ENCODE measurements around the gene RXRG. TPM values are rescaled to one million over a fixed set of nuclear protein-coding genes. Genes with fewer than 3 reads are reported as not detected.

RXRG gene
- polyA plus RNA-seq, 1 of the 3 experiments (the other 2 are of a cell fraction): not detected

DNA sequence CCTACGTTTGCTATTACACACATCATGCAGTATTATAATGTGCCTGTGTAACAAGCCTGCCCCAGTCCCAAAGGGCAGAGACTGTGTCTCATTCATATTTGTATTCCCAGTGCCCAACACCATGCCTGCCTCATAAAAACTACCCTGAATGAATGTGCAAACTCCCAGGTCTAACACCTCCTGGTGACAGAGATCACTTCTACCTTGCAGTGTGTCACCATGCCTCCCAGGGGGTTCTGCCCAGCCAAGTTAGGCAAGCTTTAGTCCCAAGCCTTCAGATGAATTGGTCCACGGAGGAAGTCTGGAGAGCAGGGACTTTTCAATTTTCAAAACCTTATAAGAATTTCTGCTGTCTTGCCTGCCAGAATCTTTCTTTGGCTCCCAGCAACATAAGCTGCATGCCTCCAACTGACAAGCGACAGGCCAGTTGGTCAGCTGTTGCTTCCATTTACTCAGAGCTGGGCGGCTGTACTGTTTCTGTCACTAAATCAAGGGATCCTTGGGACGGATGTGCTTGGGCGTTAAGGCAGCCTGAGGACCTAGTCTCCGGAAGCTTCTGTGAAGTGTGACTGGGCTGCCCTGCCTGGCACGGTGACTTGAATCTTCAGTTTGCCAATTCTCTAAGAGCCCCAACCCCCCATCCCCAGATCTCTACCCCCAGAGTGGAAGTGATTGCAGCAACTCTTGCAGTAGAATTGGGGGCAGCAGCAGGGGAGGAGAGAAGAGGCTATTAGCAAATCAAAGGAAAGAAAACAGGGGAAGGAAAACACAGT, 1.2 kb downstream of the RXRG start (continued):
- TF ChIP-seq, protein P1, sequence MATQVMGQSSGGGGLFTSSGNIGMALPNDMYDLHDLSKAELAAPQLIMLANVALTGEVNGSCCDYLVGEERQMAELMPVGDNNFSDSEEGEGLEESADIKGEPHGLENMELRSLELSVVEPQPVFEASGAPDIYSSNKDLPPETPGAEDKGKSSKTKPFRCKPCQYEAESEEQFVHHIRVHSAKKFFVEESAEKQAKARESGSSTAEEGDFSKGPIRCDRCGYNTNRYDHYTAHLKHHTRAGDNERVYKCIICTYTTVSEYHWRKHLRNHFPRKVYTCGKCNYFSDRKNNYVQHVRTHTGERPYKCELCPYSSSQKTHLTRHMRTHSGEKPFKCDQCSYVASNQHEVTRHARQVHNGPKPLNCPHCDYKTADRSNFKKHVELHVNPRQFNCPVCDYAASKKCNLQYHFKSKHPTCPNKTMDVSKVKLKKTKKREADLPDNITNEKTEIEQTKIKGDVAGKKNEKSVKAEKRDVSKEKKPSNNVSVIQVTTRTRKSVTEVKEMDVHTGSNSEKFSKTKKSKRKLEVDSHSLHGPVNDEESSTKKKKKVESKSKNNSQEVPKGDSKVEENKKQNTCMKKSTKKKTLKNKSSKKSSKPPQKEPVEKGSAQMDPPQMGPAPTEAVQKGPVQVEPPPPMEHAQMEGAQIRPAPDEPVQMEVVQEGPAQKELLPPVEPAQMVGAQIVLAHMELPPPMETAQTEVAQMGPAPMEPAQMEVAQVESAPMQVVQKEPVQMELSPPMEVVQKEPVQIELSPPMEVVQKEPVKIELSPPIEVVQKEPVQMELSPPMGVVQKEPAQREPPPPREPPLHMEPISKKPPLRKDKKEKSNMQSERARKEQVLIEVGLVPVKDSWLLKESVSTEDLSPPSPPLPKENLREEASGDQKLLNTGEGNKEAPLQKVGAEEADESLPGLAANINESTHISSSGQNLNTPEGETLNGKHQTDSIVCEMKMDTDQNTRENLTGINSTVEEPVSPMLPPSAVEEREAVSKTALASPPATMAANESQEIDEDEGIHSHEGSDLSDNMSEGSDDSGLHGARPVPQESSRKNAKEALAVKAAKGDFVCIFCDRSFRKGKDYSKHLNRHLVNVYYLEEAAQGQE (IDR thresholded peaks at IDR 0.05; ENCODE audit: low read depth, low read length): no peak
- no peak for TF ChIP-seq JUND (IDR thresholded peaks at IDR 0.05)
- TF ChIP-seq, protein P2, sequence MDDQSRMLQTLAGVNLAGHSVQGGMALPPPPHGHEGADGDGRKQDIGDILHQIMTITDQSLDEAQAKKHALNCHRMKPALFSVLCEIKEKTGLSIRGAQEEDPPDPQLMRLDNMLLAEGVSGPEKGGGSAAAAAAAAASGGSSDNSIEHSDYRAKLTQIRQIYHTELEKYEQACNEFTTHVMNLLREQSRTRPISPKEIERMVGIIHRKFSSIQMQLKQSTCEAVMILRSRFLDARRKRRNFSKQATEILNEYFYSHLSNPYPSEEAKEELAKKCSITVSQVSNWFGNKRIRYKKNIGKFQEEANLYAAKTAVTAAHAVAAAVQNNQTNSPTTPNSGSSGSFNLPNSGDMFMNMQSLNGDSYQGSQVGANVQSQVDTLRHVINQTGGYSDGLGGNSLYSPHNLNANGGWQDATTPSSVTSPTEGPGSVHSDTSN (IDR thresholded peaks at IDR 0.05): no peak
- TF ChIP-seq, protein P3, sequence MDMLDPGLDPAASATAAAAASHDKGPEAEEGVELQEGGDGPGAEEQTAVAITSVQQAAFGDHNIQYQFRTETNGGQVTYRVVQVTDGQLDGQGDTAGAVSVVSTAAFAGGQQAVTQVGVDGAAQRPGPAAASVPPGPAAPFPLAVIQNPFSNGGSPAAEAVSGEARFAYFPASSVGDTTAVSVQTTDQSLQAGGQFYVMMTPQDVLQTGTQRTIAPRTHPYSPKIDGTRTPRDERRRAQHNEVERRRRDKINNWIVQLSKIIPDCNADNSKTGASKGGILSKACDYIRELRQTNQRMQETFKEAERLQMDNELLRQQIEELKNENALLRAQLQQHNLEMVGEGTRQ (IDR thresholded peaks at IDR 0.05; ENCODE audit: borderline replicate concordance, low read depth, low read length): no peak
- TF ChIP-seq FOXJ3 (CRISPR knock-in tag; IDR thresholded peaks at IDR 0.05): no peak
- no peak for TF ChIP-seq RAD21 (IDR thresholded peaks at IDR 0.05; ENCODE audit: low read length)
- no peak for TF ChIP-seq CHD2 (IDR thresholded peaks at IDR 0.05; ENCODE audit: low read length, partially characterized antibody)
- no peak for TF ChIP-seq SIN3A (IDR thresholded peaks at IDR 0.05; ENCODE audit: borderline replicate concordance, low read depth, low read length)
- TF ChIP-seq, protein P4, sequence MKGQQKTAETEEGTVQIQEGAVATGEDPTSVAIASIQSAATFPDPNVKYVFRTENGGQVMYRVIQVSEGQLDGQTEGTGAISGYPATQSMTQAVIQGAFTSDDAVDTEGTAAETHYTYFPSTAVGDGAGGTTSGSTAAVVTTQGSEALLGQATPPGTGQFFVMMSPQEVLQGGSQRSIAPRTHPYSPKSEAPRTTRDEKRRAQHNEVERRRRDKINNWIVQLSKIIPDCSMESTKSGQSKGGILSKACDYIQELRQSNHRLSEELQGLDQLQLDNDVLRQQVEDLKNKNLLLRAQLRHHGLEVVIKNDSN (IDR thresholded peaks at IDR 0.05; ENCODE audit: borderline replicate concordance, low read depth): no peak

DNA sequence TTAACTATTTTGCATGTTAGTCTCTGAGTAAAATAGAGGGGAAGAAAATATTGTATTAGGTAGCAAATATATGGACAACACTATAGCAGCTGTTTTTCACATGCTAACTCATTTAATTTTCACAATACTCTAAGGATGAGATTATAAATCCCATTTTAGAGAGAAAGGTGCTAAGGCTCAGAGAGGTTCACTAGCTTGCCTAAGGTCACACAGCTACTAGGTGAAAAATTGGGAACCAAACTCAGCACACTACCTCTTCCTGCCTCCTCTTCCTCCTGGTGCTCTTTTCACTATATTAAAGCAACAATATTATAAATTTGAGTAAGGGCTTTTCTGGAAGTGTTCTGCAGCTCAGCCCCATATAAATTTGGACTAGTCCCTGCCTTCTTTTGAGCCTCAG, 2.3 kb downstream of the RXRG start:
- H3K9me3 ChIP-seq: no peaks in the 10 kb centered on the region
- no peaks in the 10 kb centered on the region for H4K20me1 ChIP-seq (ENCODE audit: insufficient read depth)
- H3K36me3 ChIP-seq (replicated peaks in 1 of 2; ENCODE audit: control insufficient read depth in 1 of 2, insufficient read depth in 2 of 2, low read length in 1 of 2): no peaks in the 10 kb centered on the region
- ChIA-PET CTCF (interaction anchor here (0.8 to 1.7 kb wide), 3 partner anchors 9 to 75 kb away, joined by 3 to 4 read pairs (median 4); no protein-coding TSS in a partner anchor), POLR2A (no interaction called here)
- no peak overlapping the region for H3K27ac ChIP-seq (ENCODE audit: low read depth in 2 of 2, low read length in 1 of 2)
- no peak overlapping the region for H3K9ac ChIP-seq
- no peaks in the 10 kb centered on the region for H3F3A ChIP-seq (replicated peaks; ENCODE audit: insufficient read depth)
- TF ChIP-seq, protein P2 (IDR thresholded peaks at IDR 0.05): no peak
- TF ChIP-seq GATA2 (CRISPR knock-in tag; IDR thresholded peaks at IDR 0.05) (no peak), RAD21 (IDR thresholded peaks at IDR 0.05; ENCODE audit: low read length) (no peak), FOSL2 (IDR thresholded peaks at IDR 0.05; ENCODE audit: borderline replicate concordance, low read depth) (no peak), GABPA (IDR thresholded peaks at IDR 0.05; ENCODE audit: low read depth) (no peak), RXRA (IDR thresholded peaks at IDR 0.05; ENCODE audit: borderline replicate concordance, low read depth) (no peak), CHD2 (IDR thresholded peaks at IDR 0.05; ENCODE audit: low read length, partially characterized antibody) (no peak)
- TF ChIP-seq, protein P5, sequence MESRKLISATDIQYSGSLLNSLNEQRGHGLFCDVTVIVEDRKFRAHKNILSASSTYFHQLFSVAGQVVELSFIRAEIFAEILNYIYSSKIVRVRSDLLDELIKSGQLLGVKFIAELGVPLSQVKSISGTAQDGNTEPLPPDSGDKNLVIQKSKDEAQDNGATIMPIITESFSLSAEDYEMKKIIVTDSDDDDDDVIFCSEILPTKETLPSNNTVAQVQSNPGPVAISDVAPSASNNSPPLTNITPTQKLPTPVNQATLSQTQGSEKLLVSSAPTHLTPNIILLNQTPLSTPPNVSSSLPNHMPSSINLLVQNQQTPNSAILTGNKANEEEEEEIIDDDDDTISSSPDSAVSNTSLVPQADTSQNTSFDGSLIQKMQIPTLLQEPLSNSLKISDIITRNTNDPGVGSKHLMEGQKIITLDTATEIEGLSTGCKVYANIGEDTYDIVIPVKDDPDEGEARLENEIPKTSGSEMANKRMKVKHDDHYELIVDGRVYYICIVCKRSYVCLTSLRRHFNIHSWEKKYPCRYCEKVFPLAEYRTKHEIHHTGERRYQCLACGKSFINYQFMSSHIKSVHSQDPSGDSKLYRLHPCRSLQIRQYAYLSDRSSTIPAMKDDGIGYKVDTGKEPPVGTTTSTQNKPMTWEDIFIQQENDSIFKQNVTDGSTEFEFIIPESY (IDR thresholded peaks at IDR 0.05; ENCODE audit: borderline replicate concordance, low read depth): no peak
- no peak for DNase-seq
- H2AFZ ChIP-seq (ENCODE audit: low read depth): no peak overlapping the region
- no peaks in the 10 kb centered on the region for H3K79me2 ChIP-seq (ENCODE audit: insufficient read depth)
- H3K27me3 ChIP-seq (ENCODE audit: insufficient read depth): peaks cover 21% of the 10 kb centered on the region
- H3K4me1 ChIP-seq (ENCODE audit: control insufficient read depth in 1 of 2, insufficient read depth in 2 of 2, low read depth in 1 of 2, low read length in 1 of 2): peaks cover 0 to 2% of the 10 kb centered on the region in 2 experiments; a peak in 1 of 4 replicates
- H3K4me3 ChIP-seq (ENCODE audit: low read depth in 2 of 2, low read length in 1 of 2): no peak overlapping the region
- H3K9me2 ChIP-seq: no peaks in the 10 kb centered on the region
- H3K4me2 ChIP-seq: no peak overlapping the region
